Smooth muscle cell (in vitro differentiated cells): Measurements from ENCODE around the gene NTPCR. TPM values are rescaled to one million over a fixed set of nuclear protein-coding genes. Genes with fewer than 3 reads are reported as not detected.

Source experiments
- DNase-seq: peaks from one replicate; lab custom pipeline; 2025; ENCODE audit not compliant: unreplicated experiment; lab: John Stamatoyannopoulos, UW
- H2AFZ ChIP-seq: fragments of 200-600 bp; sonication (generic); 2 replicates; pipeline ENCODE4 v1.6.0; 2016; ENCODE audit warnings: antibody characterized with exemption, low read depth, mild to moderate bottlenecking
- H3F3A ChIP-seq: fragments of 200-600 bp; sonication (generic); 2 replicates; pipeline ENCODE4 v1.6.0; 2017; ENCODE audit warnings: antibody characterized with exemption, low read depth
- H3K27ac ChIP-seq: fragments of 200-600 bp; sonication (generic); 2 replicates; pipeline ENCODE4 v1.5.1; 2016; ENCODE audit warnings: low read depth, mild to moderate bottlenecking
- H3K27me3 ChIP-seq: fragments of 200-600 bp; sonication (generic); 2 replicates; pipeline ENCODE4 v1.6.1; 2016; ENCODE audit warnings: low read depth, mild to moderate bottlenecking
- H3K36me3 ChIP-seq: fragments of 200-600 bp; sonication (generic); 2 replicates; pipeline ENCODE4 v1.5.1; 2016; ENCODE audit warnings: low read depth
- H3K4me1 ChIP-seq: fragments of 200-600 bp; sonication (generic); 2 replicates; pipeline ENCODE4 v1.5.1; 2016; ENCODE audit warnings: low read depth
- H3K4me2 ChIP-seq: fragments of 200-600 bp; sonication (generic); 2 replicates; pipeline ENCODE4 v1.6.0; 2016; ENCODE audit warnings: mild to moderate bottlenecking
- H3K4me3 ChIP-seq: fragments of 200-600 bp; sonication (generic); 2 replicates; pipeline ENCODE4 v1.5.1; 2016; ENCODE audit warnings: mild to moderate bottlenecking
- H3K79me2 ChIP-seq: fragments of 200-600 bp; sonication (generic); 2 replicates; pipeline ENCODE4 v1.6.0; 2016; ENCODE audit warnings: low read depth, mild to moderate bottlenecking
- H3K9ac ChIP-seq: fragments of 200-600 bp; sonication (generic); 2 replicates; pipeline ENCODE4 v1.6.0; 2016; ENCODE audit warnings: low read depth
- H3K9me3 ChIP-seq: fragments of 200-600 bp; sonication (generic); replicated peaks from 2 replicates; pipeline ENCODE4 v1.5.1; 2016; ENCODE audit warnings: low read depth
- H4K20me1 ChIP-seq: fragments of 200-600 bp; sonication (generic); 2 replicates; pipeline ENCODE4 v1.6.0; 2016; ENCODE audit warnings: low read depth
- CTCF ChIP-seq: fragments of 200-600 bp; sonication (generic); IDR thresholded peaks from 2 replicates; pipeline ENCODE4 v1.5.1; 2017; ENCODE audit warnings: borderline replicate concordance, mild to moderate bottlenecking, antibody characterized with exemption; ENCODE audit not compliant: insufficient read depth, poor library complexity, severe bottlenecking
- WGBS: methylation state at CpG from one replicate; pipeline ENCODE4 v1.1.7; 2016; ENCODE audit warnings: low lambda C conversion rate; 5-methylcytosine and 5-hydroxymethylcytosine counted together
- polyA plus RNA-seq: library from polyadenylated mRNA; unstranded; fragments of >200 nt; fragmentation: Nextera tagmentation; extraction: Ambion mirVana; gene quantifications from 2 replicates; pipeline ENCODE4 v1.2.1, GENCODE V29; 2016
- total RNA-seq: library from RNA; depleted of rRNA; stranded (reverse); fragments of >200 nt; gene quantifications from 2 replicates; pipeline ENCODE4 v1.2.3, GENCODE V29; 2014

NTPCR gene
- total and polyA plus RNA-seq, 2 experiments from 2014 or later, result 39.2 to 54.3 TPM

GRCh38 chr1:232984577-232985425 is 34.4 kb downstream of the NTPCR start:
- H3K4me1 ChIP-seq, result no peaks in the 10 kb centered on the region
- H3K79me2 ChIP-seq, result no peaks in the 10 kb centered on the region
- H3F3A ChIP-seq, result no peaks in the 10 kb centered on the region
- no peak overlapping the region for H3K27ac ChIP-seq
- no peak for TF ChIP-seq CTCF
- H4K20me1 ChIP-seq, result no peaks in the 10 kb centered on the region
- no peak overlapping the region for H2AFZ ChIP-seq
- H3K9me3 ChIP-seq, result no peaks in the 10 kb centered on the region
- no peak overlapping the region for H3K4me3 ChIP-seq
- H3K9ac ChIP-seq, result no peak overlapping the region
- no peak for DNase-seq
- WGBS, result 91% methylated on average over 10 of the region's 10 CpGs
- no peak overlapping the region for H3K4me2 ChIP-seq
- H3K36me3 ChIP-seq, result no peaks in the 10 kb centered on the region
- no peaks in the 10 kb centered on the region for H3K27me3 ChIP-seq

- no peak for DNase-seq
- 94% methylated on average over 31 of the region's 31 CpGs for WGBS
- Histone ChIP-seq H3K27me3 (no peaks in the 10 kb centered on the region), H3K9ac (no peak overlapping the region), H3K9me3 (no peaks in the 10 kb centered on the region), H3K4me3 (no peak overlapping the region), H3K4me2 (no peak overlapping the region), H2AFZ (no peak overlapping the region), H3F3A (no peaks in the 10 kb centered on the region), H3K4me1 (no peaks in the 10 kb centered on the region), H3K36me3 (no peaks in the 10 kb centered on the region), H3K79me2 (no peaks in the 10 kb centered on the region), H3K27ac (no peak overlapping the region), H4K20me1 (no peaks in the 10 kb centered on the region)
- TF ChIP-seq CTCF, result no peak
Observed at GRCh38 chr1:232985882-232986526, 35.6 kb downstream of the NTPCR start.

GRCh38 chr1:232986527-232986922 is 36.1 kb downstream of the NTPCR start:
- Histone ChIP-seq H3K9me3 (no peaks in the 10 kb centered on the region), H3K36me3 (no peaks in the 10 kb centered on the region), H3K79me2 (no peaks in the 10 kb centered on the region), H2AFZ (no peak overlapping the region), H3K27ac (no peak overlapping the region), H3K4me1 (no peaks in the 10 kb centered on the region), H3F3A (no peaks in the 10 kb centered on the region), H3K4me3 (no peak overlapping the region), H3K4me2 (no peak overlapping the region), H4K20me1 (no peaks in the 10 kb centered on the region), H3K27me3 (no peaks in the 10 kb centered on the region), H3K9ac (no peak overlapping the region)
- WGBS, result 99% methylated on average over 5 of the region's 5 CpGs
- TF ChIP-seq CTCF, result no peak
- DNase-seq, result no peak
